GM18907 (cell line): ENCODE results near the gene DYNLRB2.

Experiments
- ATAC-seq: cut with Tn5 transposase; IDR thresholded peaks from one replicate; pipeline ENCODE4 v1.9.1; 2021; ENCODE audit warnings: mild to moderate bottlenecking, moderate library complexity; ENCODE audit not compliant: unreplicated experiment

The DYNLRB2 gene

DNA sequence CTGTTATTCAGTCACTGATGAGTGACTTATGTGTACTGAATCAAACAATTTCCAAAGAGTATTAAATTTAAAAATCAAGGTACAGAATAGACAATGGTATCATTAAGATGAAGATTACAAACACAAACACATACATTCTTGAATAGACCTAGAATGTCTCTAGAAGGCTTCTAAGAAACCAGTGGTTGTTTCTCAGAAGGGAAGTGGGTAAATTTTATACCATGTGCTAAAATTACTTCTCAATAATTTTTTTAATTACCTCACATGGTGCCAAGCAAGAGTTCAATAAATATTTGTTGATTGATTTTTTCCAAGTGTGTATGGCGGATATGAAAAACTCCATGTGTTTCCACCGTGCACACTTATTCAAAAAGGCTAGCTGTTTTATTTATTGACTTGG lies 6.4 kb downstream of the DYNLRB2 start:
- ATAC-seq, result no peak

DNA sequence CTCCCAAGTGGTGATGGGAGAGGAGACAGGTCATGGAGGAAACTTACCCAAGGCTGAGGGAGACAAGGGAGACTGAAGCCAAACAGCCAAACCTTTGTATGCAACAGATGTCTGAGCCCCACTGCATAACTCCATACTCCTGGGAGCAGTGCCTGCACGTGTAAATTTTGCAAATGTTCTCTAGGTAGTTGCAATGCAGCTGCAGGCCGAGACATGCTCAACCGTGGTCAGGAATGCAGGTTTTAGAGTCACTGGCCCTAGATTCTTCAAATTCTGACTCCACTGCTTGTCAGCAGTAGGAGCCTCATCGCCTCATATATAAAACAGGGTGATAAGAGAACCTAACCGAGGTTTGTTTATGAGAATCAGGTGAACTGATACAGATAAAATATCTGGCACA lies 11.5 kb downstream of the DYNLRB2 start:
- no peak for ATAC-seq

DNA sequence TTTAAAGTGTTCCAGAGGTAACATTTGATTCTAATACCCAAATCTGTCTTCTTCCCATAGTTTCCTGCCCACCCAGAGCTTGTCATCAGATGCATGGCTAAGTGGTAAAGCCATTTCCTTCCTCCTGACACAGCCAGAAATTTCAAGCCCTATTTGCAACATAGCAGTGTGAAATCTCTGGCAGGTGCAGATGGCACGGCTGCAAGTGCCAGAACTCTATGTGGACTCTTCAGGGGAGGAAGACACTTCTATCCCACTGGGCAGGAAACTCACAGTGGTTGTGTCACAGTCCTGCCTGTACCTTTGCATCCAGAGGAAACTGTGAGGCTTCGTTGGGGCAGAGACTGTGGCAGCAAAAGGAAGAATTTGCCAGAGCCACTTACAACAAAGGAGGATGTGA lies 13.2 kb downstream of the DYNLRB2 start:
- ATAC-seq, result no peak

DNA sequence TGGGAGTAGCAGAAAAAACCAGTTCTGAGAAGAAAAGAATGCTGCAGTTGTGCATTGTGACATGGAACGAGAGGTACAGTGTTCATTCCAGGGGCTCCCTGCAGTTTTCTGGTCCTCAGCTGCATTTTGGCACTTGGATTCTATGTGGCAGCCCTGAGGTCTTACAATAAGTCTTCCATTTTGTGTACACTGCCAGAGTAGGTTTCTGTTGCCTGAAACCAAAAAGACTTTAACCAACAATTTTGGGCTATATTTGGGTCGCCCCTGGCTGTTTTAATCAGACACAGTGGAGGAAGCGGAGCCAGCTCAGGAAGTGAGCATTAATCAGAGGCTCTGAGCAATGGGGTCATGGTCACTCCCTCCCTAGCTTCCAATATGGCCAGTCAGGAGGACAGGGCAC lies 15.7 kb downstream of the DYNLRB2 start:
- ATAC-seq, result no peak

- no peak for ATAC-seq
Observed at GRCh38 chr16:80557037-80557436, 16.2 kb downstream of the DYNLRB2 start.

GRCh38 chr16:80559369-80559768 lies 18.6 kb downstream of the DYNLRB2 start:
- ATAC-seq, result no peak

DNA sequence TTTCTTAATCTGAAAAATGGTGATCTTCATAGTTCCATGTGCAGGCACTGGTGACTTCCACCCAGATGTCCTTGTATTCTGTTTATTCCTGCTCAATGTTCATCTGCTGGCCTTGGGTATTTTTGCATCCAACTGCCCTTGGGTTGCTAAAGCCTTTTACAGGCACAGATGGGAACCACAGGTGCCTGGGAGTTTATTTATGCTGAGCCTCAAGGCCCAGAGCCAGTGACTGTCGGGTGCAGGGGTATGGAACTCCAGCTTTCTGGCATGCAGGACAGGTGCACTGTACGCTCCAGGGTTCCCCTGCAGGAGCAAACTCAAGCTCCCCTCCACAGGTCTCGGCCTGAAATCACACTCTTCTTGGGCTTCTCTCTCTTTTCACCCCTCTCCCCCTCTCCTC lies 22.3 kb downstream of the DYNLRB2 start:
- ATAC-seq, result no peak

GRCh38 chr16:80564394-80564793 lies 23.6 kb downstream of the DYNLRB2 start:
- no peak for ATAC-seq

DNA sequence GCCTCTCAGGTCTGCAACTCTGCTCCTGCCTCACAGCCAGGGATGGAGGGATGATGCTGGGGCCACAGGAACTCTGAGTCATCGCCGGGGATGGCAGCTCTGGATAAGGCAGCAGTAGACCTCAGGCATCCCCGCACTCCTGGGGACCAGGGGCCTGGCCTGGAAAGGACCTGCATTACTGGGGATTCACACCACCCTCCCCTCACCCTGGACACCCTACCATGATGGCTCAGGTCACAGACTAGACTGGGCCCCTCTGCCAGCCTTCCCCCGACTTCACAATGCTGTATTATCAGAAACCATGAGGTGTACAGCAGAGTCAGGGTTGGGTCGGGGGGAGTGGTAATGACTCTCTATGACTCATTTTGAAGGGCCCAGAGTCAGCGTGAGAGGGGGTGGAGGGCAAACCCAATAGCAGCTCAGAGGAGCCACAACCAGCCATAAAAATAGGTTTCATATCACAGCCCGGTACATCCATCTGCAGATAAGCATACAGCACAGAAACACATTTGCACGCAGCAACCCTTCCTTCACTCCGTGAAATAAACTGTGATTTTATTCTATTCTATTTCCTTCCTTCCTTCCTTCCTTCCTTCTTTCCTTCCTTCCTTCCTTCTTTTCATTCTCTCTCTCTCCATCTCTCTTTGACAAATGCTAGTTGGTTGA lies 28.8 kb downstream of the DYNLRB2 start:
- ATAC-seq, result no peak

GRCh38 chr16:80570106-80570478 lies 29.3 kb downstream of the DYNLRB2 start:
- no peak for ATAC-seq

DNA sequence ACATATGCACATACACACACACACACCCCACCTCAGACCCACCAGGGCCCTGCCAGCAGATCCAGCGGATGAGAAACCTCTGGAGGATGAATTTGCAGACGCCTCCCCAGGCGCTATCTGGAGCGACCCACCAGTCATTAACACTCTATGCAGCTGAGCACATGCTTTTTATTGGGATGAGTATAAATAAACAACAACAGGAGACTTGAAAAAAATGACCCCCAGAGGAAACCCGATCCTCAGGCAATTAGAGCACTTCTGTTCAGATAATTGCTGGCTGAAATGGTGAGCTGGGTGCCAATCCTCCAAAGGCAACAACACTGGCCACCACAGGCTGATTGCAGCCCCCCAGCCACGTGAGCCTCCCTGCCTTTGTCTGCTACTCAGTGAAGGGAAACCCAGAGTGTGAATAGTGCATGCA lies 32.9 kb downstream of the DYNLRB2 start:
- ATAC-seq, result no peak

- ATAC-seq, result no peak
Observed at GRCh38 chr16:80576343-80576912, 35.6 kb downstream of the DYNLRB2 start.

- ATAC-seq, result no peak
Observed at GRCh38 chr16:80577485-80578280, 36.9 kb downstream of the DYNLRB2 start.

- ATAC-seq, result peak; percentile 91
Observed at GRCh38 chr16:80580109-80580832, 39.5 kb downstream of the DYNLRB2 start.

GRCh38 chr16:80583466-80583865 lies 42.7 kb downstream of the DYNLRB2 start:
- no peak for ATAC-seq

DNA sequence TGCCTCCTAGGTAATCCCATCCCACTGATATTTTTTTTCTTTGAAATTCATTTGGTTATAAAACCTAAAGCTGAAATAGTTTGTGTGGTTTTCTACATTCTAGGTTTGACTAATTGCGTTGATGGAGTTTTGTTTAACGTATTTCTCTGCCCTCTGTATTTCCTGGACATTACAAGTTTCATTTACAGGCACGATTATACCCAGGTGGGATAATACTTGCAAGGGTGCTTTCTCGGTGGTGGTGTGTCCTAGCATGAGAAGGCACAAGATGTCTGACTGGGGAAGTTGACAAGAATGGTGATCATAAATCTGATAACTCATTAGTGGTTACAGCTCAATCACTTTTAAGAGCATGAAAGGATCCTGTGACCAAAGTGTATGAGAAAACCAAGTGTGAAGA lies 45.0 kb downstream of the DYNLRB2 start:
- ATAC-seq, result peak; percentile 68

GRCh38 chr16:80586476-80586875 lies 45.7 kb downstream of the DYNLRB2 start:
- ATAC-seq, result no peak

- ATAC-seq, result no peak
Observed at GRCh38 chr16:80587071-80587470, 46.3 kb downstream of the DYNLRB2 start.

- ATAC-seq, result no peak
Observed at GRCh38 chr16:80591071-80591915, 50.5 kb downstream of the DYNLRB2 start.

- ATAC-seq, result no peak
Observed at GRCh38 chr16:80592273-80592672, 51.5 kb downstream of the DYNLRB2 start.

DNA sequence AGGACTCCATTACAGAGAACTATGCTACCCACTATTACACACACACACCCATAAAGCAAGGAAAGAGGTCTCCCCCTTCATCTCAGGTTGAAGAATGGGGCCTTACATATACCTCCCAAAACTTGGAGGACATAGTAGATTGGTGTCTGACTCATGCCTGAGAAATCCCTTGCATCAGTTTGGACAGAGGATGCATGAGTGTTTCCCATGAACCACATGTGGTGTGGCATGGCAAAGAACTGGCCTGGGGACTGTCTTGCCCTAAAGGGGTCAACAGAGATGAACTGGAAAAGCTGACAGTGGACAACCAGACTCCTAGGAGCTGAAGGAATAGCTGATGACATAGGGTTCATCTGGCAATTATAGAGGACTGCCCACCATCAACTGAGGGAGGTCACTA lies 54.0 kb downstream of the DYNLRB2 start:
- no peak for ATAC-seq
